ENCODE measurements around the gene RP9.
"Not testable (repeated sequence)": the region's sequence is repeated elsewhere in the genome, so short reads cannot be mapped to it uniquely, and the experiment has no call there.

Gene RP9

GRCh38 chr7:33101906-33102305 is 7.3 kb downstream of the RP9 start:
- Histone ChIP-seq H3K9me3 (ENCODE audit: control insufficient read depth, insufficient read depth, low read depth, low read length) (no peaks in the 10 kb centered on the region), H3K9ac (ENCODE audit: low read length) (no peak overlapping the region), H3K27ac (ENCODE audit: low read depth, low read length) (no peak overlapping the region), H3K4me1 (ENCODE audit: control insufficient read depth, insufficient read depth, low read length) (no peaks in the 10 kb centered on the region), H3K4me3 (ENCODE audit: low read depth, low read length) (no peak overlapping the region), H3K36me3 (ENCODE audit: control insufficient read depth, insufficient read depth, low read length) (peaks cover 49% of the 10 kb centered on the region), H3K27me3 (ENCODE audit: control insufficient read depth, insufficient read depth, low read length) (no peaks in the 10 kb centered on the region)

- Histone ChIP-seq H3K4me3 (ENCODE audit: low read depth, low read length) (no peak overlapping the region), H3K27ac (ENCODE audit: low read depth, low read length) (no peak overlapping the region), H3K9ac (ENCODE audit: low read length) (no peak overlapping the region), H3K4me1 (ENCODE audit: control insufficient read depth, insufficient read depth, low read length) (no peaks in the 10 kb centered on the region), H3K9me3 (ENCODE audit: control insufficient read depth, insufficient read depth, low read depth, low read length) (no peaks in the 10 kb centered on the region), H3K36me3 (ENCODE audit: control insufficient read depth, insufficient read depth, low read length) (peaks cover 60% of the 10 kb centered on the region), H3K27me3 (ENCODE audit: control insufficient read depth, insufficient read depth, low read length) (no peaks in the 10 kb centered on the region)
Measured at GRCh38 chr7:33100770-33101169, 8.4 kb downstream of the RP9 start.

- H3K36me3 ChIP-seq (ENCODE audit: control insufficient read depth, insufficient read depth, low read length), result peaks cover 71% of the 10 kb centered on the region
Measured at GRCh38 chr7:33099154-33099940, 9.9 kb downstream of the RP9 start.

DNA sequence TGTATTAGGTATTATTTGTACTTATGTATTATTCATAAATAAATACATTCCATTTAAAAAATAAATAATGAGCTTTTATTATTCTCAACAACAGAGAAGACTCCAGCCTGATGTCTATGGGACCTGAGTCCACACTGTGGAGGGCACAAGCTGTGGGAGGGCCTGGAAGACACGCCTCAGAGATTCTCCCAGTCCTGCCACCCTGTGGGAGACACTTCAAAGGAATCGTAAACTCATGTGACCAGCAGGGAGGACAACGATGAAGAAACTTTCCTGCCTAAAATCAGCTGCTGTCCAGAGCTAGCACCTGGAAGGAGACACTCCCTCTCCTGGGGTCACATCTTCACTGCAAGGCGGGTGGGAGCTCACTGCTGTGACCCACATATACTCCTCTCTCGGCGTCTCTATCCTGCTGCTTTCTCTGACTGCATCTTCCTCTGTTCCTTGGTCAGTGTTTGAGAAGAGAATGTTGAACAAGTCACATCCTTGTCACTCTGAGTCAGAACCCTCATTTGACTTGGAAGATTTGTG is 14.4 kb downstream of the RP9 start:
- H3K36me3 ChIP-seq (ENCODE audit: control insufficient read depth, insufficient read depth, low read length), result peaks cover 59% of the 10 kb centered on the region

More at GRCh38 chr7:33099154-33099940, 9.9 kb downstream of the RP9 start:
- no peak overlapping the region for H3K9ac ChIP-seq (ENCODE audit: low read length)
- H3K27ac ChIP-seq (ENCODE audit: low read depth, low read length), result no peak overlapping the region
- no peaks in the 10 kb centered on the region for H3K27me3 ChIP-seq (ENCODE audit: control insufficient read depth, insufficient read depth, low read length)
- H3K4me1 ChIP-seq (ENCODE audit: control insufficient read depth, insufficient read depth, low read length), result no peaks in the 10 kb centered on the region
- H3K9me3 ChIP-seq (ENCODE audit: control insufficient read depth, insufficient read depth, low read depth, low read length), result no peaks in the 10 kb centered on the region
- H3K4me3 ChIP-seq (ENCODE audit: low read depth, low read length), result no peak overlapping the region

DNA sequence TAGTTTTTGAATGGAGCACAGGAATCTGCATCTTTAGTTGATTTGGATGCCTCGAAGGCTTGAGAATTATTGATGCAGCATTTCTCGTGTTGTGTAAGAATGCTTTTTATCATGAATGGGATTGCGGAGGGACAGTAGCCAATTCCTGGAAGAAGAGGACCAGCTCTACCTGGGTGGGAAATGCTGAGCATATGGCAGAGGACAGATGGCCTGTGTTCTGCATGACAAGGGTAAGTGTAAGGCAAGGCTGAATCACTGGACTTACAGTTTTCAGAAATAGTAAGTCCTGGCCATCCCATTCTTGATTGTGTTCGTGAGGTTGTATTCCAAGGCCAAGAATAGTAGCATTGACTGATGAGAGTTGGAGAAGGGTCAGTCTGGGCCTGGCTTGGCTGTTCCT is 15.9 kb downstream of the RP9 start:
- H3K27me3 ChIP-seq (ENCODE audit: control insufficient read depth, insufficient read depth, low read length), result no peaks in the 10 kb centered on the region
- no peak overlapping the region for H3K27ac ChIP-seq (ENCODE audit: low read depth, low read length)
- H3K36me3 ChIP-seq (ENCODE audit: control insufficient read depth, insufficient read depth, low read length), result peaks cover 45% of the 10 kb centered on the region
- H3K9ac ChIP-seq (ENCODE audit: low read length), result no peak overlapping the region
- no peak overlapping the region for H3K4me3 ChIP-seq (ENCODE audit: low read depth, low read length)
- no peaks in the 10 kb centered on the region for H3K4me1 ChIP-seq (ENCODE audit: control insufficient read depth, insufficient read depth, low read length)
- no peaks in the 10 kb centered on the region for H3K9me3 ChIP-seq (ENCODE audit: control insufficient read depth, insufficient read depth, low read depth, low read length)

More for the DNA sequence above, 14.4 kb downstream of the RP9 start:
- H3K27me3 ChIP-seq (ENCODE audit: control insufficient read depth, insufficient read depth, low read length); H3K4me1 ChIP-seq (ENCODE audit: control insufficient read depth, insufficient read depth, low read length); H3K27ac ChIP-seq (ENCODE audit: low read depth, low read length); H3K4me3 ChIP-seq (ENCODE audit: low read depth, low read length); H3K9me3 ChIP-seq (ENCODE audit: control insufficient read depth, insufficient read depth, low read depth, low read length); H3K9ac ChIP-seq (ENCODE audit: low read length): not testable (repeated sequence)

GRCh38 chr7:33091641-33092191 is 17.5 kb downstream of the RP9 start:
- H3K4me1 ChIP-seq (ENCODE audit: control insufficient read depth, insufficient read depth, low read length), result no peaks in the 10 kb centered on the region
- no peak overlapping the region for H3K9ac ChIP-seq (ENCODE audit: low read length)
- H3K27me3 ChIP-seq (ENCODE audit: control insufficient read depth, insufficient read depth, low read length), result no peaks in the 10 kb centered on the region
- H3K4me3 ChIP-seq (ENCODE audit: low read depth, low read length), result no peak overlapping the region
- H3K36me3 ChIP-seq (ENCODE audit: control insufficient read depth, insufficient read depth, low read length), result peaks cover 32% of the 10 kb centered on the region
- H3K9me3 ChIP-seq (ENCODE audit: control insufficient read depth, insufficient read depth, low read depth, low read length), result no peaks in the 10 kb centered on the region
- H3K27ac ChIP-seq (ENCODE audit: low read depth, low read length), result no peak overlapping the region

DNA sequence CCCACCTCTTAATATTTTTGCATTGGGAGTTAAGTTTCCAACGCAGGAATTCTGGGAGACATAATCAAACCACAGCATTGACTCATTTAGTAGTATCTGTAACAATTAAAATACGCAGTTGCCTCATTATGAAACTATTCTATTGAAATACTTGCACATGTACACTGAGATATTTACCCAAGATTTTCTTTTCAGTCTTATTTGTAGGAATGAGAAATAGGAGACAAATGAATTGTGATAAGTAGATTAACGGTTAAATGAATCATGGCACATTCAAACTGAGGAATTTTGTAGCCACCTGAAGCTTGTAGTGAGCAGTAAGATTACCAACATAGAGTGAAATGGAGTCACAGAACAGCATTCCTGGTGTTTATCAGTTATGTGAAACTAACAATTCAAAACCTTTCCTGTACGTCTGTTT is 18.1 kb downstream of the RP9 start:
- Histone ChIP-seq H3K27ac (ENCODE audit: low read depth, low read length) (no peak overlapping the region), H3K27me3 (ENCODE audit: control insufficient read depth, insufficient read depth, low read length) (no peaks in the 10 kb centered on the region), H3K9ac (ENCODE audit: low read length) (no peak overlapping the region), H3K9me3 (ENCODE audit: control insufficient read depth, insufficient read depth, low read depth, low read length) (no peaks in the 10 kb centered on the region), H3K36me3 (ENCODE audit: control insufficient read depth, insufficient read depth, low read length) (peaks cover 26% of the 10 kb centered on the region), H3K4me3 (ENCODE audit: low read depth, low read length) (no peak overlapping the region), H3K4me1 (ENCODE audit: control insufficient read depth, insufficient read depth, low read length) (no peaks in the 10 kb centered on the region)

GRCh38 chr7:33089142-33089541 is 20.1 kb downstream of the RP9 start:
- H3K27ac ChIP-seq (ENCODE audit: low read depth, low read length), result no peak overlapping the region
- peaks cover 9% of the 10 kb centered on the region for H3K36me3 ChIP-seq (ENCODE audit: control insufficient read depth, insufficient read depth, low read length)
- no peaks in the 10 kb centered on the region for H3K9me3 ChIP-seq (ENCODE audit: control insufficient read depth, insufficient read depth, low read depth, low read length)
- H3K27me3 ChIP-seq (ENCODE audit: control insufficient read depth, insufficient read depth, low read length), result no peaks in the 10 kb centered on the region
- no peak overlapping the region for H3K9ac ChIP-seq (ENCODE audit: low read length)
- no peak overlapping the region for H3K4me3 ChIP-seq (ENCODE audit: low read depth, low read length)
- H3K4me1 ChIP-seq (ENCODE audit: control insufficient read depth, insufficient read depth, low read length), result no peaks in the 10 kb centered on the region

DNA sequence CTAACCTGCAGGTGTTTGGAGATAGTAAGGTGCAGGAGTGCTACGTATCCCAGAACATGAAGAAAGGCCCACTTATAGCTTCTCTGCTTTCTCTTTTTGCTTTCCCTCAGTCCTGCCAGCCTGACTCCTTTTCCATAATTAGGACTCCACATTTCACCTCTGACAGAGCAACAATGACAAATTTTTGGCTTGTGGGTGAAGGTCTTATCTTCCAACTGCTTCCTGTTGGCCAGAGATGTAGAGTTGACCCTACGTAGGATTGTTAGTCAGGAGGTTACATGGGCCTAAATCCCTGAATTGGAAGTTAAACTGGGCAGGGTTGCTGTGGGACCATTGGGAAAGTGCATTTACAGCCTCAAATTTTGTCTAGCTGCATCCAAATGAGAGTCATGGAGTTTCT is 21.3 kb downstream of the RP9 start:
- Histone ChIP-seq H3K27ac (ENCODE audit: low read depth, low read length) (no peak overlapping the region), H3K9me3 (ENCODE audit: control insufficient read depth, insufficient read depth, low read depth, low read length) (no peaks in the 10 kb centered on the region), H3K4me1 (ENCODE audit: control insufficient read depth, insufficient read depth, low read length) (no peaks in the 10 kb centered on the region), H3K27me3 (ENCODE audit: control insufficient read depth, insufficient read depth, low read length) (no peaks in the 10 kb centered on the region), H3K4me3 (ENCODE audit: low read depth, low read length) (no peak overlapping the region), H3K9ac (ENCODE audit: low read length) (no peak overlapping the region), H3K36me3 (ENCODE audit: control insufficient read depth, insufficient read depth, low read length) (no peaks in the 10 kb centered on the region)

GRCh38 chr7:33087356-33087755 is 21.8 kb downstream of the RP9 start:
- no peaks in the 10 kb centered on the region for H3K27me3 ChIP-seq (ENCODE audit: control insufficient read depth, insufficient read depth, low read length)
- no peak overlapping the region for H3K4me3 ChIP-seq (ENCODE audit: low read depth, low read length)
- no peaks in the 10 kb centered on the region for H3K36me3 ChIP-seq (ENCODE audit: control insufficient read depth, insufficient read depth, low read length)
- H3K4me1 ChIP-seq (ENCODE audit: control insufficient read depth, insufficient read depth, low read length), result no peaks in the 10 kb centered on the region
- H3K9me3 ChIP-seq (ENCODE audit: control insufficient read depth, insufficient read depth, low read depth, low read length), result no peaks in the 10 kb centered on the region
- no peak overlapping the region for H3K9ac ChIP-seq (ENCODE audit: low read length)
- H3K27ac ChIP-seq (ENCODE audit: low read depth, low read length), result no peak overlapping the region
